IPS-15b (cell line): ENCODE data around the gene TOM1L2.

Experiments
- H3K27me3 ChIP-seq: one replicate; pipeline ENCODE4 v1.6.1; 2013; ENCODE audit warnings: low read length; ENCODE audit not compliant: control insufficient read depth, insufficient read depth
- H3K36me3 ChIP-seq: one replicate; pipeline ENCODE4 v1.6.1; 2013; ENCODE audit warnings: low read length; ENCODE audit not compliant: control insufficient read depth, insufficient read depth
- H3K4me1 ChIP-seq: one replicate; pipeline ENCODE4 v1.6.1; 2013; ENCODE audit warnings: mild to moderate bottlenecking, low read length; ENCODE audit not compliant: control insufficient read depth, insufficient read depth
- H3K4me3 ChIP-seq: one replicate; pipeline ENCODE4 v1.5.1; 2013; ENCODE audit warnings: low read depth, low read length
- H3K9ac ChIP-seq: one replicate; pipeline ENCODE4 v1.6.1; 2013; ENCODE audit warnings: low read depth, mild to moderate bottlenecking, low read length
- H3K9me3 ChIP-seq: one replicate; pipeline ENCODE4 v1.6.1; 2013; ENCODE audit warnings: mild to moderate bottlenecking, low read length; ENCODE audit not compliant: control insufficient read depth, insufficient read depth

Gene TOM1L2

GRCh38 chr17:17801800-17802481, 170.3 kb downstream of the TOM1L2 start:
- no peaks in the 10 kb centered on the region for H3K36me3 ChIP-seq
- no peaks in the 10 kb centered on the region for H3K9me3 ChIP-seq

GRCh38 chr17:17800504-17801021, 171.6 kb downstream of the TOM1L2 start:
- no peak overlapping the region for H3K4me3 ChIP-seq
- no peaks in the 10 kb centered on the region for H3K27me3 ChIP-seq
- H3K9me3 ChIP-seq = no peaks in the 10 kb centered on the region
- H3K9ac ChIP-seq = no peak overlapping the region
- no peaks in the 10 kb centered on the region for H3K4me1 ChIP-seq
- H3K36me3 ChIP-seq = no peaks in the 10 kb centered on the region

More at GRCh38 chr17:17801800-17802481, 170.3 kb downstream of the TOM1L2 start:
- Histone ChIP-seq H3K9ac (no peak overlapping the region), H3K4me1 (no peaks in the 10 kb centered on the region), H3K27me3 (peaks cover 4% of the 10 kb centered on the region), H3K4me3 (no peak overlapping the region)

- H3K9ac ChIP-seq = no peak overlapping the region
- no peaks in the 10 kb centered on the region for H3K9me3 ChIP-seq
- H3K4me1 ChIP-seq = no peaks in the 10 kb centered on the region
- H3K27me3 ChIP-seq = peaks cover 4% of the 10 kb centered on the region
- H3K4me3 ChIP-seq = no peak overlapping the region
- no peaks in the 10 kb centered on the region for H3K36me3 ChIP-seq
These were observed 173.5 kb downstream of the TOM1L2 start for GRCh38 chr17:17798573-17799255.

- Histone ChIP-seq H3K27me3 (peaks cover 4% of the 10 kb centered on the region), H3K9me3 (no peaks in the 10 kb centered on the region), H3K9ac (no peak overlapping the region), H3K36me3 (no peaks in the 10 kb centered on the region), H3K4me3 (no peak overlapping the region), H3K4me1 (no peaks in the 10 kb centered on the region)
These were observed 174.1 kb downstream of the TOM1L2 start for GRCh38 chr17:17798010-17798556.

GRCh38 chr17:17797119-17797809, 174.9 kb downstream of the TOM1L2 start:
- no peak overlapping the region for H3K9ac ChIP-seq
- H3K4me3 ChIP-seq = no peak overlapping the region
- H3K27me3 ChIP-seq = peaks cover 5% of the 10 kb centered on the region
- peaks cover under 1% of the 10 kb centered on the region for H3K4me1 ChIP-seq
- H3K36me3 ChIP-seq = no peaks in the 10 kb centered on the region
- no peaks in the 10 kb centered on the region for H3K9me3 ChIP-seq

- no peaks in the 10 kb centered on the region for H3K36me3 ChIP-seq
- H3K9ac ChIP-seq = no peak overlapping the region
- peaks cover 6% of the 10 kb centered on the region for H3K4me1 ChIP-seq
- H3K27me3 ChIP-seq = peaks cover 10% of the 10 kb centered on the region
- no peaks in the 10 kb centered on the region for H3K9me3 ChIP-seq
- H3K4me3 ChIP-seq = no peak overlapping the region
These were observed 175.5 kb downstream of the TOM1L2 start for GRCh38 chr17:17796787-17797061.

- Histone ChIP-seq H3K27me3 (peaks cover 14% of the 10 kb centered on the region), H3K9me3 (no peaks in the 10 kb centered on the region)
These were observed 176.0 kb downstream of the TOM1L2 start for GRCh38 chr17:17795946-17796786.

GRCh38 chr17:17795296-17795695, 176.9 kb downstream of the TOM1L2 start:
- H3K9ac ChIP-seq = no peak overlapping the region
- H3K4me3 ChIP-seq = no peak overlapping the region
- no peaks in the 10 kb centered on the region for H3K36me3 ChIP-seq
- H3K9me3 ChIP-seq = no peaks in the 10 kb centered on the region
- peaks cover 14% of the 10 kb centered on the region for H3K27me3 ChIP-seq
- H3K4me1 ChIP-seq = peaks cover 6% of the 10 kb centered on the region

More at GRCh38 chr17:17795946-17796786, 176.0 kb downstream of the TOM1L2 start:
- Histone ChIP-seq H3K9ac (no peak overlapping the region), H3K4me3 (no peak overlapping the region), H3K4me1 (peaks cover 6% of the 10 kb centered on the region), H3K36me3 (no peaks in the 10 kb centered on the region)

- Histone ChIP-seq H3K9ac (no peak overlapping the region), H3K27me3 (peaks cover 18% of the 10 kb centered on the region), H3K36me3 (no peaks in the 10 kb centered on the region), H3K9me3 (no peaks in the 10 kb centered on the region), H3K4me3 (no peak overlapping the region), H3K4me1 (peaks cover 8% of the 10 kb centered on the region)
These were observed 177.8 kb downstream of the TOM1L2 start for GRCh38 chr17:17794382-17794781.
